Central memory CD8-positive, alpha-beta T cell (primary cell): ENCODE measurements around the gene PNPLA1.

Experiments
- ATAC-seq: fragments of 150-1000 bp; cut with Tn5 transposase; replicated peaks from 2 replicates; pipeline ENCODE4 v1.10.0; 2022; ENCODE audit warnings: mild to moderate bottlenecking, moderate FRiP score, moderate number of reproducible peaks; ENCODE audit not compliant: poor library complexity, severe bottlenecking; ENCODE audit errors: extremely low read depth
- DNase-seq, 2 donors: peaks; one replicate each; pipeline ENCODE4 v3.0.0; 2021; ENCODE audit warnings: low spot score in 2 of 2
- H3K27ac Mint-ChIP-seq: one replicate; pipeline ENCODE4 v1.8.0; 2022; ENCODE audit warnings: low read depth, mild to moderate bottlenecking, moderate library complexity, mixed read lengths
- H3K27me3 Mint-ChIP-seq: one replicate; pipeline ENCODE4 v1.8.0; 2022; ENCODE audit warnings: mixed read lengths
- H3K36me3 Mint-ChIP-seq: one replicate; pipeline ENCODE4 v1.8.0; 2022; ENCODE audit warnings: mild to moderate bottlenecking, moderate library complexity, mixed read lengths; ENCODE audit not compliant: insufficient read depth
- H3K4me1 Mint-ChIP-seq: one replicate; pipeline ENCODE4 v1.8.0; 2022; ENCODE audit warnings: mixed read lengths
- H3K4me3 Mint-ChIP-seq: one replicate; pipeline ENCODE4 v1.8.0; 2022; ENCODE audit warnings: mild to moderate bottlenecking, moderate library complexity, mixed read lengths
- H3K9me3 Mint-ChIP-seq: one replicate; pipeline ENCODE4 v1.8.0; 2022; ENCODE audit warnings: mixed read lengths

PNPLA1 gene

GRCh38 chr6:36280467-36280866 lies 10.6 kb downstream of the PNPLA1 start:
- Mint-ChIP-seq H3K27me3 (peaks cover 75% of the 10 kb centered on the region), H3K4me3 (no peak overlapping the region), H3K4me1 (peaks cover 1% of the 10 kb centered on the region), H3K27ac (no peak overlapping the region), H3K9me3 (no peaks in the 10 kb centered on the region), H3K36me3 (no peaks in the 10 kb centered on the region)
- DNase-seq = no peak
- ATAC-seq = no peak

- DNase-seq = no peak
- Mint-ChIP-seq H3K27ac (no peak overlapping the region), H3K4me1 (peaks cover 6% of the 10 kb centered on the region), H3K4me3 (no peak overlapping the region), H3K27me3 (peaks cover 80% of the 10 kb centered on the region), H3K9me3 (no peaks in the 10 kb centered on the region), H3K36me3 (no peaks in the 10 kb centered on the region)
- no peak for ATAC-seq
Observed at GRCh38 chr6:36280983-36281382, 11.1 kb downstream of the PNPLA1 start.

- Mint-ChIP-seq H3K27me3 (peaks cover 85% of the 10 kb centered on the region), H3K36me3 (no peaks in the 10 kb centered on the region), H3K27ac (no peak overlapping the region), H3K4me1 (peaks cover 12% of the 10 kb centered on the region), H3K9me3 (no peaks in the 10 kb centered on the region), H3K4me3 (no peak overlapping the region)
- ATAC-seq (no peak), DNase-seq (no peak)
Observed at GRCh38 chr6:36283608-36284007, 13.7 kb downstream of the PNPLA1 start.

GRCh38 chr6:36284359-36284758 lies 14.5 kb downstream of the PNPLA1 start:
- Mint-ChIP-seq H3K4me3 (no peak overlapping the region), H3K9me3 (no peaks in the 10 kb centered on the region), H3K27me3 (peaks cover 81% of the 10 kb centered on the region), H3K36me3 (no peaks in the 10 kb centered on the region), H3K4me1 (peaks cover 12% of the 10 kb centered on the region), H3K27ac (no peak overlapping the region)
- ATAC-seq (no peak), DNase-seq (no peak)

- H3K27me3 Mint-ChIP-seq = peaks cover 80% of the 10 kb centered on the region
- peaks cover 12% of the 10 kb centered on the region for H3K4me1 Mint-ChIP-seq
- ATAC-seq (no peak), DNase-seq (no peak)
- no peaks in the 10 kb centered on the region for H3K36me3 Mint-ChIP-seq
- H3K9me3 Mint-ChIP-seq = no peaks in the 10 kb centered on the region
- no peak overlapping the region for H3K4me3 Mint-ChIP-seq
- no peak overlapping the region for H3K27ac Mint-ChIP-seq
Observed at GRCh38 chr6:36285187-36285671, 15.4 kb downstream of the PNPLA1 start.

GRCh38 chr6:36285797-36286196 lies 15.9 kb downstream of the PNPLA1 start:
- Mint-ChIP-seq H3K4me3 (no peak overlapping the region), H3K27ac (no peak overlapping the region), H3K27me3 (peaks cover 77% of the 10 kb centered on the region), H3K4me1 (peaks cover 12% of the 10 kb centered on the region), H3K9me3 (no peaks in the 10 kb centered on the region), H3K36me3 (no peaks in the 10 kb centered on the region)
- no peak for DNase-seq
- ATAC-seq = no peak

- no peak for ATAC-seq
- H3K9me3 Mint-ChIP-seq = no peaks in the 10 kb centered on the region
- H3K36me3 Mint-ChIP-seq = no peaks in the 10 kb centered on the region
- DNase-seq = no peak
- no peak overlapping the region for H3K27ac Mint-ChIP-seq
- H3K27me3 Mint-ChIP-seq = peaks cover 77% of the 10 kb centered on the region
- H3K4me1 Mint-ChIP-seq = peaks cover 12% of the 10 kb centered on the region
- no peak overlapping the region for H3K4me3 Mint-ChIP-seq
Observed at GRCh38 chr6:36286858-36287257, 17.0 kb downstream of the PNPLA1 start.

- no peaks in the 10 kb centered on the region for H3K9me3 Mint-ChIP-seq
- DNase-seq (no peak), ATAC-seq (no peak)
- no peaks in the 10 kb centered on the region for H3K36me3 Mint-ChIP-seq
- H3K4me1 Mint-ChIP-seq = peaks cover 12% of the 10 kb centered on the region
- no peak overlapping the region for H3K4me3 Mint-ChIP-seq
- H3K27ac Mint-ChIP-seq = no peak overlapping the region
- H3K27me3 Mint-ChIP-seq = peaks cover 53% of the 10 kb centered on the region
Observed at GRCh38 chr6:36289281-36289878, 19.5 kb downstream of the PNPLA1 start.

- Mint-ChIP-seq H3K4me3 (no peak overlapping the region), H3K36me3 (no peaks in the 10 kb centered on the region), H3K4me1 (peaks cover 6% of the 10 kb centered on the region), H3K9me3 (no peaks in the 10 kb centered on the region), H3K27me3 (peaks cover 37% of the 10 kb centered on the region), H3K27ac (no peak overlapping the region)
- no peak for DNase-seq
- no peak for ATAC-seq
Observed at GRCh38 chr6:36290668-36291620, 21.1 kb downstream of the PNPLA1 start.

- Mint-ChIP-seq H3K4me3 (no peak overlapping the region), H3K4me1 (peaks cover 6% of the 10 kb centered on the region), H3K9me3 (no peaks in the 10 kb centered on the region), H3K27me3 (peaks cover 25% of the 10 kb centered on the region), H3K27ac (no peak overlapping the region), H3K36me3 (no peaks in the 10 kb centered on the region)
- ATAC-seq = no peak
- no peak for DNase-seq
Observed at GRCh38 chr6:36292170-36292569, 22.3 kb downstream of the PNPLA1 start.

- no peaks in the 10 kb centered on the region for H3K4me1 Mint-ChIP-seq
- peaks cover 2% of the 10 kb centered on the region for H3K36me3 Mint-ChIP-seq
- peaks cover 34% of the 10 kb centered on the region for H3K27me3 Mint-ChIP-seq
- H3K27ac Mint-ChIP-seq = no peak overlapping the region
- ATAC-seq (no peak), DNase-seq (no peak)
- H3K4me3 Mint-ChIP-seq = no peak overlapping the region
- no peaks in the 10 kb centered on the region for H3K9me3 Mint-ChIP-seq
Observed at GRCh38 chr6:36296240-36296639, 26.4 kb downstream of the PNPLA1 start.

GRCh38 chr6:36297051-36297450 lies 27.2 kb downstream of the PNPLA1 start:
- H3K4me3 Mint-ChIP-seq = no peak overlapping the region
- peaks cover 2% of the 10 kb centered on the region for H3K36me3 Mint-ChIP-seq
- no peaks in the 10 kb centered on the region for H3K9me3 Mint-ChIP-seq
- H3K4me1 Mint-ChIP-seq = peaks cover under 1% of the 10 kb centered on the region
- H3K27me3 Mint-ChIP-seq = peaks cover 36% of the 10 kb centered on the region
- DNase-seq (no peak), ATAC-seq (no peak)
- H3K27ac Mint-ChIP-seq = no peak overlapping the region

- peaks cover 41% of the 10 kb centered on the region for H3K27me3 Mint-ChIP-seq
- H3K4me3 Mint-ChIP-seq = no peak overlapping the region
- peaks cover 5% of the 10 kb centered on the region for H3K4me1 Mint-ChIP-seq
- ATAC-seq (no peak), DNase-seq (no peak)
- H3K9me3 Mint-ChIP-seq = no peaks in the 10 kb centered on the region
- peaks cover 4% of the 10 kb centered on the region for H3K36me3 Mint-ChIP-seq
- no peak overlapping the region for H3K27ac Mint-ChIP-seq
Observed at GRCh38 chr6:36297511-36297910, 27.7 kb downstream of the PNPLA1 start.
